Measurements from ENCODE around the gene FSIP1. TPM values are rescaled to one million over a fixed set of nuclear protein-coding genes. Genes with fewer than 3 reads are reported as not detected.
A peak's percentile ranks its signal among the peaks of the same experiment; 100 is the strongest.

FSIP1 gene
- total RNA-seq, 4 donors from 2014 or later = 0.20 to 1.5 (median 0.42) TPM

DNA sequence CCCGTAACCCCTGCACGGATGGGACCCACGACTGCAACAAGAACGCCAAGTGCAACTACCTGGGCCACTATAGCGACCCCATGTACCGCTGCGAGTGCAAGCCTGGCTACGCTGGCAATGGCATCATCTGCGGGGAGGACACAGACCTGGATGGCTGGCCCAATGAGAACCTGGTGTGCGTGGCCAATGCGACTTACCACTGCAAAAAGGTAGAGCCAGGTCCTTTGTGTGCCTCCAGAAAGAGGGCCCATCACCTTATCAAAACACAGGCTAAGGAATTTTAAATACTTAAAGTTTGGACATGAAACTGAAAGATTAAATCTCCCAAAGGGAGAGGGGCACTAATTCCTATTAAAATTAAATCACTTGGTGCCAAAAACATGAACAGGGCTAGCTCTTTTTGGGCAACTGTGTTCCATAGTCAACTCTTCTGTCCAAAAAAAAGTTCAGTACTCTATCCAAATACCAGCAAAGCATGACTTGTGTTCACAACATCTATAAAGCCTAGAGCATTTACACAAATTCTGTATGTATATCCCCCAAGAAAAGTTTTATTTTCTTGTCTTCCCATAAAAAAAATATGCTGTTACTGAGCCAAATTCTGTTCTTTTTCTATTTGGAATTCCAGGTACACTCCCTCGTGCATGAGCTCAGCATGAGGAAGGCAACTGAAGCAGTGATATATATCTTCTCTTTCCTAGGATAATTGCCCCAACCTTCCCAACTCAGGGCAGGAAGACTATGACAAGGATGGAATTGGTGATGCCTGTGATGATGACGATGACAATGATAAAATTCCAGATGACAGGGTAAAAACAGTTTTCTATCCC, 192.6 kb downstream of the FSIP1 start:
- peak overlapping the region in 3 of 4 donors; percentile 4 to 76 (median 58) for H3K27ac ChIP-seq
- DNase-seq (ENCODE audit: low spot score in 2 of 2) = no peak
- H3K4me1 ChIP-seq = peaks cover 0 to 85% (median 33%) of the 10 kb centered on the region in 4 donors
- H3K9me3 ChIP-seq = no peaks in the 10 kb centered on the region
- H3K36me3 ChIP-seq = peaks cover 7 to 100% (median 20%) of the 10 kb centered on the region in 3 donors
- H3K27me3 ChIP-seq = no peaks in the 10 kb centered on the region
- WGBS, 2 donors = 83 to 84% methylated on average over 9 to 13 of the region's 13 CpGs
- TF ChIP-seq EP300 (IDR thresholded peaks at IDR 0.05) (no peak), CTCF (IDR thresholded peaks at IDR 0.05) (no peak), POLR2A (IDR thresholded peaks at IDR 0.05) (no peak)
- peak overlapping the region in 1 of 4 donors; percentile 1 for H3K4me3 ChIP-seq

DNA sequence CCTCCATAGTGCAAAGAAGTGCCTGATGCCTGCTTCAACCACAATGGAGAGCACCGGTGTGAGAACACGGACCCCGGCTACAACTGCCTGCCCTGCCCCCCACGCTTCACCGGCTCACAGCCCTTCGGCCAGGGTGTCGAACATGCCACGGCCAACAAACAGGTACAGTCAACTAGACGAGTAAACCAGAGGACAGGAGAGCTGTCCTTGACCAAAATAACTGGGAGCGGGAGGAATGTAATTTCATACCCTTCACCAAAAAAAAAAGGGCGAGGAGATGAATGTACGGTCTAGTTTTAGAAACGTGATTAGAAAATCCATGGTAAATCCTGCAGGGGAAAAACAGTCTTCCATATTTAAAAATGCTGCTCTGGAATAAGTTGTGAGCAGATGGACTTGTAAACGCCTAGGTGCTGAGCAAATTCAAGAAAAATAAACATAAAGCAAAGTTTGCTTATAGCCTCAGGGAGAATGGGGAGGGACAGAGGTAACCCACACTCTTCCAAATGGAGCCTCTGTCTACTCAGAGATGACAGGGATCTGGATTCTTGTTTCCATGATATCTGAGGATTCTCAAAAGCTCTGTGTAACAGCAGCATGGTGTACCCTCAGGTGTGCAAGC, 193.3 kb downstream of the FSIP1 start:
- TF ChIP-seq CTCF (IDR thresholded peaks at IDR 0.05) (no peak), POLR2A (IDR thresholded peaks at IDR 0.05) (no peak), EP300 (IDR thresholded peaks at IDR 0.05) (no peak)
- Histone ChIP-seq H3K9me3 (no peaks in the 10 kb centered on the region), H3K4me3 (peak overlapping the region in 1 of 4 donors; percentile 78), H3K36me3 (peaks cover 7 to 100% (median 20%) of the 10 kb centered on the region in 3 donors), H3K27me3 (no peaks in the 10 kb centered on the region), H3K4me1 (peaks cover 0 to 85% (median 35%) of the 10 kb centered on the region in 4 donors), H3K27ac (peak overlapping the region in 2 of 4 donors; percentile 76 to 95)
- DNase-seq (ENCODE audit: low spot score in 2 of 2) = no peak
- 86 to 95% methylated on average over 13 to 14 of the region's 14 CpGs for WGBS, 2 donors

- WGBS, 2 donors = 84 to 90% methylated on average over 13 of the region's 13 CpGs
- Histone ChIP-seq H3K4me3 (peak overlapping the region in 1 of 4 donors; percentile 78), H3K36me3 (peaks cover 7 to 100% (median 20%) of the 10 kb centered on the region in 3 donors), H3K4me1 (peaks cover 0 to 86% (median 36%) of the 10 kb centered on the region in 4 donors), H3K27ac (peak overlapping the region in 2 of 4 donors; percentile 52 to 95), H3K27me3 (no peaks in the 10 kb centered on the region), H3K9me3 (no peaks in the 10 kb centered on the region)
- TF ChIP-seq CTCF (IDR thresholded peaks at IDR 0.05) (no peak), POLR2A (IDR thresholded peaks at IDR 0.05) (no peak), EP300 (IDR thresholded peaks at IDR 0.05) (no peak)
- no peak for DNase-seq (ENCODE audit: low spot score in 2 of 2)
Observed at GRCh38 chr15:39588531-39589192, 194.0 kb downstream of the FSIP1 start.

DNA sequence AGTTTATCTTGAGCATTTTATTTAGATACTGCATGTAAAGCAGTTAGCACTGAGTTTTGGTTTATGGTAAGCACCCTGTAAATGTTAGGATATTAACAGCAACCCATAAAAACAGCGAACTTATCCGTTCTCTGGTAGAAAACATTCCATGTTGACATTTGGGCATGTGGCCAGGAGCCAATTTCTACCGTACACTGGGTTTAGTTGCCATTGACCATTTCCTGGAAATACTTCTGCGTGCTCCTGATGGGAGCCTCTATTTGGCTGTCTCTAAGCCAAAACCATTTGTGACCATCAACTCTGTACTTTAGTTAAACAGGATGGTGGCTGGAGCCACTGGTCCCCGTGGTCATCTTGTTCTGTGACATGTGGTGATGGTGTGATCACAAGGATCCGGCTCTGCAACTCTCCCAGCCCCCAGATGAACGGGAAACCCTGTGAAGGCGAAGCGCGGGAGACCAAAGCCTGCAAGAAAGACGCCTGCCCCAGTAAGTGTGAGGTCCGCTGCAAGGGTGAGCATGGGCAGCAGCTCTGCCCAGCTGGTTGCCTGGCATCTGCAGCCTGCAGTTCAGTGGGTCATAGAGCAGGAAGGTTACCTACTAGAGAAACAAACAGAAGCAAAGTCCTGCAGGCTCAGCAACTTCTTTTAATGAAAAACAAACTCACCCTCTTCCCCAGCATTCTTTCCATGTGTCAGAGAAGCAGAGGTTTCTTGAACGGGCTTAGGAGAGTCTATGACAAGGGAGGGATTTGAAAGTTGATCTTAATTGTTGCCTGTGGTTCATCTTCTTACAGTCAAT, 194.7 kb downstream of the FSIP1 start:
- 62 to 66% methylated on average over 13 of the region's 13 CpGs for WGBS, 2 donors
- H3K4me1 ChIP-seq = peaks cover 0 to 86% (median 38%) of the 10 kb centered on the region in 4 donors

More for the DNA sequence above, 194.7 kb downstream of the FSIP1 start:
- H3K36me3 ChIP-seq = peaks cover 7 to 100% (median 20%) of the 10 kb centered on the region in 3 donors
- H3K27ac ChIP-seq = peak overlapping the region in 2 of 4 donors; percentile 52 to 95
- peak overlapping the region in 1 of 4 donors; percentile 78 for H3K4me3 ChIP-seq
- TF ChIP-seq CTCF (IDR thresholded peaks at IDR 0.05) = no peak
- no peak for TF ChIP-seq EP300 (IDR thresholded peaks at IDR 0.05)
- no peak for TF ChIP-seq POLR2A (IDR thresholded peaks at IDR 0.05)
- H3K27me3 ChIP-seq = no peaks in the 10 kb centered on the region
- no peaks in the 10 kb centered on the region for H3K9me3 ChIP-seq
- no peak for DNase-seq (ENCODE audit: low spot score in 2 of 2)

Measured in tibial nerve (tissue), 4 donors.